Neural progenitor cell (in vitro differentiated cells): ENCODE data around the gene CNTRL.

Experiments used
- EZH2 ChIP-seq: fragments of 200-600 bp; sonication (generic); IDR thresholded peaks from 2 replicates; pipeline ENCODE4 v1.6.1; 2017; ENCODE audit warnings: antibody characterized with exemption, mild to moderate bottlenecking, moderate library complexity
- EZH2phosphoT487 ChIP-seq: fragments of 200-600 bp; sonication (generic); IDR thresholded peaks from 2 replicates; pipeline ENCODE4 v1.6.1; 2017; ENCODE audit warnings: antibody characterized with exemption
- TF ChIP-seq, protein P1 (sequence below): fragments of 200-600 bp; sonication (generic); IDR thresholded peaks from 2 replicates; pipeline ENCODE4 v1.5.1; 2017; ENCODE audit warnings: antibody characterized with exemption, mild to moderate bottlenecking

DNA sequence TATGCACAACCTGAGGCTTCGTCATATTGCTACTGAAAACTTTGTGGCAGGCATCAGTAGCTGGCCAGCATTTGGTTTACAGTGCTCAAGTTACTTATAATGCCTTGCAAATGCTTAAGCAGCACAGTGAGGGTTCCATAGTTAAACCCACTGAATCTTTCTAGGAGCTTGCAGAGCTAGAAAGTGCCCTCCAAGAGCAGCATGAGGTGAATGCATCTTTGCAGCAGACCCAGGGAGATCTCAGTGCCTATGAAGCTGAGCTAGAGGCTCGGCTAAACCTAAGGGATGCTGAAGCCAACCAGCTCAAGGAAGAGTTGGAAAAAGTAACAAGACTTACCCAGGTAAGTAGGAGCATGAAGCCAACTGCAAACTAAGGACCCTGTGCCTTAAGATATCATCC is 60.9 kb downstream of the CNTRL start:
- TF ChIP-seq, protein P1, sequence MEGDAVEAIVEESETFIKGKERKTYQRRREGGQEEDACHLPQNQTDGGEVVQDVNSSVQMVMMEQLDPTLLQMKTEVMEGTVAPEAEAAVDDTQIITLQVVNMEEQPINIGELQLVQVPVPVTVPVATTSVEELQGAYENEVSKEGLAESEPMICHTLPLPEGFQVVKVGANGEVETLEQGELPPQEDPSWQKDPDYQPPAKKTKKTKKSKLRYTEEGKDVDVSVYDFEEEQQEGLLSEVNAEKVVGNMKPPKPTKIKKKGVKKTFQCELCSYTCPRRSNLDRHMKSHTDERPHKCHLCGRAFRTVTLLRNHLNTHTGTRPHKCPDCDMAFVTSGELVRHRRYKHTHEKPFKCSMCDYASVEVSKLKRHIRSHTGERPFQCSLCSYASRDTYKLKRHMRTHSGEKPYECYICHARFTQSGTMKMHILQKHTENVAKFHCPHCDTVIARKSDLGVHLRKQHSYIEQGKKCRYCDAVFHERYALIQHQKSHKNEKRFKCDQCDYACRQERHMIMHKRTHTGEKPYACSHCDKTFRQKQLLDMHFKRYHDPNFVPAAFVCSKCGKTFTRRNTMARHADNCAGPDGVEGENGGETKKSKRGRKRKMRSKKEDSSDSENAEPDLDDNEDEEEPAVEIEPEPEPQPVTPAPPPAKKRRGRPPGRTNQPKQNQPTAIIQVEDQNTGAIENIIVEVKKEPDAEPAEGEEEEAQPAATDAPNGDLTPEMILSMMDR: no peak
- no peak for TF ChIP-seq EZH2
- no peak for TF ChIP-seq EZH2phosphoT487
